Muscle layer of duodenum (tissue), 2 donors: ENCODE data around the gene KLRF2.

Source experiments
- H3K27ac ChIP-seq: one replicate; pipeline ENCODE4 v1.7.0; 2013; ENCODE audit warnings: mild to moderate bottlenecking, low read length
- H3K27me3 ChIP-seq: one replicate; pipeline ENCODE4 v1.7.0; 2013; ENCODE audit warnings: low read depth, mild to moderate bottlenecking, control low read depth, low read length
- H3K36me3 ChIP-seq, 2 donors: one replicate each; pipeline ENCODE4 v1.7.0; 2013; ENCODE audit warnings: low read length in 2 of 2, control low read depth in 1 of 2, mild to moderate bottlenecking in 1 of 2; ENCODE audit not compliant: insufficient read depth in 2 of 2, control insufficient read depth in 1 of 2
- H3K4me1 ChIP-seq, 2 donors: one replicate each; pipeline ENCODE4 v1.7.0; 2013; ENCODE audit warnings: low read length in 2 of 2, mild to moderate bottlenecking in 2 of 2, control low read depth in 1 of 2, moderate library complexity in 1 of 2; ENCODE audit not compliant: insufficient read depth in 2 of 2, control insufficient read depth in 1 of 2
- H3K4me3 ChIP-seq, 2 donors: one replicate each; pipeline ENCODE4 v1.7.0; 2013; ENCODE audit warnings: low read length in 2 of 2, low read depth in 1 of 2, mild to moderate bottlenecking in 1 of 2
- H3K9me3 ChIP-seq, 2 donors: one replicate each; pipeline ENCODE4 v1.7.0; 2013; ENCODE audit warnings: low read length in 2 of 2, control low read depth in 1 of 2, mild to moderate bottlenecking in 1 of 2; ENCODE audit not compliant: control insufficient read depth in 1 of 2
- donor health status: healthy.

KLRF2 gene

GRCh38 chr12:9940375-9940774, 59.1 kb downstream of the KLRF2 start:
- no peak overlapping the region for H3K27ac ChIP-seq
- no peaks in the 10 kb centered on the region for H3K27me3 ChIP-seq
- no peak overlapping the region for H3K4me3 ChIP-seq
- no peaks in the 10 kb centered on the region for H3K9me3 ChIP-seq
- peaks cover 0 to 6% of the 10 kb centered on the region in 2 donors for H3K4me1 ChIP-seq
- no peaks in the 10 kb centered on the region for H3K36me3 ChIP-seq

- no peaks in the 10 kb centered on the region for H3K36me3 ChIP-seq
- no peaks in the 10 kb centered on the region for H3K9me3 ChIP-seq
- H3K4me3 ChIP-seq, result no peak overlapping the region
- H3K27ac ChIP-seq, result no peak overlapping the region
- peaks cover 0 to 6% of the 10 kb centered on the region in 2 donors for H3K4me1 ChIP-seq
- no peaks in the 10 kb centered on the region for H3K27me3 ChIP-seq
These were observed 60.5 kb downstream of the KLRF2 start for GRCh38 chr12:9941838-9942237.

GRCh38 chr12:9943240-9943639, 62.0 kb downstream of the KLRF2 start:
- Histone ChIP-seq H3K27ac (no peak overlapping the region), H3K27me3 (no peaks in the 10 kb centered on the region), H3K9me3 (no peaks in the 10 kb centered on the region), H3K4me1 (peaks cover 0 to 6% of the 10 kb centered on the region in 2 donors), H3K36me3 (no peaks in the 10 kb centered on the region), H3K4me3 (peak overlapping the region in 1 of 2 donors; percentile 56)

GRCh38 chr12:9944391-9944790, 63.1 kb downstream of the KLRF2 start:
- Histone ChIP-seq H3K27ac (no peak overlapping the region), H3K36me3 (no peaks in the 10 kb centered on the region), H3K4me1 (peaks cover 0 to 6% of the 10 kb centered on the region in 2 donors), H3K4me3 (no peak overlapping the region), H3K27me3 (no peaks in the 10 kb centered on the region), H3K9me3 (no peaks in the 10 kb centered on the region)
